ENCODE results near the gene ALAS2. TPM values are rescaled to one million over a fixed set of nuclear protein-coding genes. Genes with fewer than 3 reads are reported as not detected.

Gene ALAS2
- total RNA-seq, 4 donors from 2014 or later = not detected

- DNase-seq (ENCODE audit: low spot score in 2 of 2) = no peak
- TF ChIP-seq POLR2A (IDR thresholded peaks at IDR 0.05) = no peak
- TF ChIP-seq CTCF (IDR thresholded peaks at IDR 0.05) = no peak
- intact Hi-C loops (cut with DNase I; ENCODE audit: low total_unique reads) = no loop called here
- no peak overlapping the region for H3K4me3 ChIP-seq (ENCODE audit: low read depth, poor library complexity, severe bottlenecking)
These were observed 2.2 kb downstream of the ALAS2 start for GRCh38 chrX:55028611-55029010.

- 67 to 76% methylated on average over 4 of the region's 4 CpGs for WGBS, 2 donors
- H3K4me3 ChIP-seq (ENCODE audit: low read depth, poor library complexity, severe bottlenecking) = no peak overlapping the region
- intact Hi-C loops (cut with DNase I; ENCODE audit: low total_unique reads) = no loop called here
- TF ChIP-seq POLR2A (IDR thresholded peaks at IDR 0.05) (no peak), CTCF (IDR thresholded peaks at IDR 0.05) (no peak)
- no peak for DNase-seq (ENCODE audit: low spot score in 2 of 2)
These were observed 2.7 kb downstream of the ALAS2 start for GRCh38 chrX:55028040-55028439.

GRCh38 chrX:55026840-55027239 lies 3.9 kb downstream of the ALAS2 start:
- intact Hi-C loops (cut with DNase I; ENCODE audit: low total_unique reads) = no loop called here

GRCh38 chrX:55026143-55026542 lies 4.6 kb downstream of the ALAS2 start:
- DNase-seq (ENCODE audit: low spot score in 2 of 2) = no peak
- TF ChIP-seq POLR2A (IDR thresholded peaks at IDR 0.05) (no peak), CTCF (IDR thresholded peaks at IDR 0.05) (no peak)
- intact Hi-C loops (cut with DNase I; ENCODE audit: low total_unique reads) = no loop called here
- H3K4me3 ChIP-seq (ENCODE audit: low read depth, poor library complexity, severe bottlenecking) = no peak overlapping the region

More at GRCh38 chrX:55026840-55027239, 3.9 kb downstream of the ALAS2 start:
- no peak for DNase-seq (ENCODE audit: low spot score in 2 of 2)
- TF ChIP-seq POLR2A (IDR thresholded peaks at IDR 0.05) (no peak), CTCF (IDR thresholded peaks at IDR 0.05) (no peak)
- WGBS, 2 donors = 52 to 76% methylated on average over 2 of the region's 2 CpGs
- no peak overlapping the region for H3K4me3 ChIP-seq (ENCODE audit: low read depth, poor library complexity, severe bottlenecking)

GRCh38 chrX:55014897-55015299 lies 15.9 kb downstream of the ALAS2 start:
- no peak for TF ChIP-seq CTCF (IDR thresholded peaks at IDR 0.05)
- TF ChIP-seq POLR2A (IDR thresholded peaks at IDR 0.05) = no peak
- intact Hi-C loops (cut with DNase I; ENCODE audit: low total_unique reads) = no loop called here
- no peak overlapping the region for H3K4me3 ChIP-seq (ENCODE audit: low read depth, poor library complexity, severe bottlenecking)
- no peak for DNase-seq (ENCODE audit: low spot score in 2 of 2)
- WGBS, 2 donors = 94 to 97% methylated on average over 3 to 4 of the region's 4 CpGs

GRCh38 chrX:55011294-55011693 lies 19.5 kb downstream of the ALAS2 start:
- WGBS, 2 donors = 46 to 53% methylated on average over 2 of the region's 2 CpGs
- TF ChIP-seq POLR2A (IDR thresholded peaks at IDR 0.05) = no peak
- TF ChIP-seq CTCF (IDR thresholded peaks at IDR 0.05) = no peak

More at GRCh38 chrX:55011294-55011693, 19.5 kb downstream of the ALAS2 start:
- DNase-seq (ENCODE audit: low spot score in 2 of 2) = no peak
- no peak overlapping the region for H3K4me3 ChIP-seq (ENCODE audit: low read depth, poor library complexity, severe bottlenecking)
- intact Hi-C loops (cut with DNase I; ENCODE audit: low total_unique reads) = no loop called here

Data from lower leg skin (tissue), 4 donors.